Measurements from ENCODE around the gene JAZF1.

Gene JAZF1

DNA sequence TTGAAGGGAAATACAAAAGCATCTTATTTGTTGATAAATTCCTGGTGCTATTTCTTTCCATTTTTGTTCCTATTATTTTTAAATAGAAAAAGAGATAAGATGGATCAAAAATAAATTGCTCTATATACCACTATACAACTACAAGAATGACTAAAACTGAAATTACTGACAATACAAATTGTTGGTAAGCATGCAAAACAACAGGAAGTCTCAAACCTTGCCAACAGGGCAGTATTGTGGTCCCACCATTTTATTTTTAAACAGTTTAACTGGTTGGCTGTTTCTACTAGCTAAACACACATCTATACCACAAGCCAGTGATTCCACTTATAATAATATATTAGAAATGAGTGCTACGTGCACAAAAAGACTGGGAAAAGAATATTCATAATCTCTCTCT is 213.0 kb downstream of the JAZF1 start:
- ChIA-PET POLR2A (no interaction called here), CTCF (no interaction called here)
- Histone ChIP-seq H3K27ac (ENCODE audit: insufficient read depth in 1 of 2, low read depth in 1 of 2, low read length in 2 of 2, poor library complexity in 1 of 2, severe bottlenecking in 2 of 2) (no peak overlapping the region), H3K4me3 (ENCODE audit: control insufficient read depth in 1 of 7, extremely low read depth in 1 of 7, insufficient read depth in 4 of 7, low read depth in 2 of 7, low read length in 6 of 7) (no peak overlapping the region), H3K36me3 (ENCODE audit: control insufficient read depth in 4 of 4, insufficient read depth in 4 of 4, low read length in 3 of 4) (no peaks in the 10 kb centered on the region), H3K9me3 (ENCODE audit: control extremely low read depth in 1 of 5, control insufficient read depth in 4 of 5, insufficient read depth in 2 of 5, low read depth in 1 of 5, low read length in 4 of 5) (no peaks in the 10 kb centered on the region), H3K4me1 (ENCODE audit: control extremely low read depth in 1 of 4, control insufficient read depth in 4 of 4, insufficient read depth in 4 of 4, low read length in 3 of 4) (peaks cover 0 to 14% (median 4%) of the 10 kb centered on the region in 4 experiments), H3K27me3 (replicated peaks in 2 of 5; ENCODE audit: control insufficient read depth in 4 of 5, insufficient read depth in 5 of 5, low read length in 4 of 5) (no peaks in the 10 kb centered on the region)
- no peak for DNase-seq
- WGBS (ENCODE audit: insufficient coverage), result no CpG with 5 or more reads among the region's 1 CpG

GRCh38 chr7:27966219-27966780 is 214.3 kb downstream of the JAZF1 start:
- POLR2A ChIA-PET, result no interaction called here
- no peak overlapping the region for H3K4me3 ChIP-seq (ENCODE audit: control insufficient read depth in 1 of 7, extremely low read depth in 1 of 7, insufficient read depth in 4 of 7, low read depth in 2 of 7, low read length in 6 of 7)
- CTCF ChIA-PET, result no interaction called here
- peak in 2 of 3 donors; percentile 15 to 30 for DNase-seq
- peaks cover 0 to 6% (median 0%) of the 10 kb centered on the region in 4 experiments for H3K4me1 ChIP-seq (ENCODE audit: control extremely low read depth in 1 of 4, control insufficient read depth in 4 of 4, insufficient read depth in 4 of 4, low read length in 3 of 4)
- 14% methylated on average over 1 of the region's 3 CpGs for WGBS (ENCODE audit: insufficient coverage)
- H3K27ac ChIP-seq (ENCODE audit: insufficient read depth in 1 of 2, low read depth in 1 of 2, low read length in 2 of 2, poor library complexity in 1 of 2, severe bottlenecking in 2 of 2), result no peak overlapping the region
- no peaks in the 10 kb centered on the region for H3K27me3 ChIP-seq (replicated peaks in 2 of 5; ENCODE audit: control insufficient read depth in 4 of 5, insufficient read depth in 5 of 5, low read length in 4 of 5)
- no peaks in the 10 kb centered on the region for H3K36me3 ChIP-seq (ENCODE audit: control insufficient read depth in 4 of 4, insufficient read depth in 4 of 4, low read length in 3 of 4)
- H3K9me3 ChIP-seq (ENCODE audit: control extremely low read depth in 1 of 5, control insufficient read depth in 4 of 5, insufficient read depth in 2 of 5, low read depth in 1 of 5, low read length in 4 of 5), result no peaks in the 10 kb centered on the region

- H3K4me1 ChIP-seq (ENCODE audit: control extremely low read depth in 1 of 4, control insufficient read depth in 4 of 4, insufficient read depth in 4 of 4, low read length in 3 of 4), result peaks cover 0 to 6% (median 0%) of the 10 kb centered on the region in 4 experiments
- H3K27ac ChIP-seq (ENCODE audit: insufficient read depth in 1 of 2, low read depth in 1 of 2, low read length in 2 of 2, poor library complexity in 1 of 2, severe bottlenecking in 2 of 2), result no peak overlapping the region
- no peaks in the 10 kb centered on the region for H3K36me3 ChIP-seq (ENCODE audit: control insufficient read depth in 4 of 4, insufficient read depth in 4 of 4, low read length in 3 of 4)
- no peak overlapping the region for H3K4me3 ChIP-seq (ENCODE audit: control insufficient read depth in 1 of 7, extremely low read depth in 1 of 7, insufficient read depth in 4 of 7, low read depth in 2 of 7, low read length in 6 of 7)
- no peaks in the 10 kb centered on the region for H3K27me3 ChIP-seq (replicated peaks in 2 of 5; ENCODE audit: control insufficient read depth in 4 of 5, insufficient read depth in 5 of 5, low read length in 4 of 5)
- H3K9me3 ChIP-seq (ENCODE audit: control extremely low read depth in 1 of 5, control insufficient read depth in 4 of 5, insufficient read depth in 2 of 5, low read depth in 1 of 5, low read length in 4 of 5), result no peaks in the 10 kb centered on the region
- no peak for DNase-seq
- no CpG with 5 or more reads among the region's 2 CpGs for WGBS (ENCODE audit: insufficient coverage)
- ChIA-PET CTCF (no interaction called here), POLR2A (no interaction called here)
These were observed 214.9 kb downstream of the JAZF1 start for GRCh38 chr7:27965650-27966049.

- no peak for DNase-seq
- Histone ChIP-seq H3K4me1 (ENCODE audit: control extremely low read depth in 1 of 4, control insufficient read depth in 4 of 4, insufficient read depth in 4 of 4, low read length in 3 of 4) (peaks cover 0 to 6% (median 0%) of the 10 kb centered on the region in 4 experiments), H3K36me3 (ENCODE audit: control insufficient read depth in 4 of 4, insufficient read depth in 4 of 4, low read length in 3 of 4) (no peaks in the 10 kb centered on the region), H3K27me3 (replicated peaks in 2 of 5; ENCODE audit: control insufficient read depth in 4 of 5, insufficient read depth in 5 of 5, low read length in 4 of 5) (no peaks in the 10 kb centered on the region), H3K4me3 (ENCODE audit: control insufficient read depth in 1 of 7, extremely low read depth in 1 of 7, insufficient read depth in 4 of 7, low read depth in 2 of 7, low read length in 6 of 7) (no peak overlapping the region), H3K27ac (ENCODE audit: insufficient read depth in 1 of 2, low read depth in 1 of 2, low read length in 2 of 2, poor library complexity in 1 of 2, severe bottlenecking in 2 of 2) (no peak overlapping the region), H3K9me3 (ENCODE audit: control extremely low read depth in 1 of 5, control insufficient read depth in 4 of 5, insufficient read depth in 2 of 5, low read depth in 1 of 5, low read length in 4 of 5) (no peaks in the 10 kb centered on the region)
- POLR2A ChIA-PET, result no interaction called here
- no CpG with 5 or more reads among the region's 3 CpGs for WGBS (ENCODE audit: insufficient coverage)
- CTCF ChIA-PET, result no interaction called here
These were observed 215.8 kb downstream of the JAZF1 start for GRCh38 chr7:27964820-27965219.

DNA sequence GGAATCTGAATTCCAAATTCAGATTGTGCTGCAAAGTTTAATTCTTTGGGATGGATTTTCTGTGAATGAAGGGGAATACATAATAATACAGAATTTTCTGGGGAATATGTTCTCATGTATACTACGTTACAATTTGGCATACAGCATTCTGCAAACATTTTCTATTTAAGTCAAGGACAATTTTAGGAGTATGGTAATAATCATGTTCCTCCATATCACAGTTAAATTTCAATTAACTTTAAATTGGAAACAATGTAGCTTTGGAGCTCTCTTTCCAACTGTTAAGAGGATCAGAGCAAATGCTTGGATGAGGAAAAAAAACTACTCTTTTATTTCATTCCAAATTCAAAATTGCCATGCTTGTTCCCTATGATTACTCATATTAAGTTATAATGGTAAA is 217.5 kb downstream of the JAZF1 start:
- POLR2A ChIA-PET, result no interaction called here

DNA sequence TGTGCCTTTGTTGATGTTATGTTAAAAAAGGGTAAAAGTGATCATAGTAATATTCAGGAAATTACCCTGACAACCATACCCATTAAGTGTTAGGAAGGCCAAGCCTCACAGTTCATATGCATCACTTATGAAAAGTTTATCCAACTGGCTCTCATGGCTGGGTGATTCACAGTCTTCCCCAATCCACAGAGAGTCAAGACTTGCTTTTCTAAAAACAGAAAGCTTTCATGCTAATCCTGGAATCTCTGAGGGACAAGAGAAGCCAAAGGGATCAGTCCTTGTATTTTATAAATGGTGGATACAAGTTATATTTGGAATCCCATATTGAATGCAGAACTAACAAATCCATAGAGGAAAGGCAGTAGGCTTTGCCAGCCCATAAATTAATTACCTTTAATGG is 218.3 kb downstream of the JAZF1 start:
- Histone ChIP-seq H3K4me3 (ENCODE audit: control insufficient read depth in 1 of 7, extremely low read depth in 1 of 7, insufficient read depth in 4 of 7, low read depth in 2 of 7, low read length in 6 of 7) (no peak overlapping the region), H3K27me3 (replicated peaks in 2 of 5; ENCODE audit: control insufficient read depth in 4 of 5, insufficient read depth in 5 of 5, low read length in 4 of 5) (no peaks in the 10 kb centered on the region), H3K36me3 (ENCODE audit: control insufficient read depth in 4 of 4, insufficient read depth in 4 of 4, low read length in 3 of 4) (no peaks in the 10 kb centered on the region), H3K27ac (ENCODE audit: insufficient read depth in 1 of 2, low read depth in 1 of 2, low read length in 2 of 2, poor library complexity in 1 of 2, severe bottlenecking in 2 of 2) (no peak overlapping the region), H3K4me1 (ENCODE audit: control extremely low read depth in 1 of 4, control insufficient read depth in 4 of 4, insufficient read depth in 4 of 4, low read length in 3 of 4) (peaks cover 0 to 6% (median 0%) of the 10 kb centered on the region in 4 experiments), H3K9me3 (ENCODE audit: control extremely low read depth in 1 of 5, control insufficient read depth in 4 of 5, insufficient read depth in 2 of 5, low read depth in 1 of 5, low read length in 4 of 5) (no peaks in the 10 kb centered on the region)
- no peak for DNase-seq
- CTCF ChIA-PET, result no interaction called here
- POLR2A ChIA-PET, result no interaction called here

More for the DNA sequence above, 217.5 kb downstream of the JAZF1 start:
- CTCF ChIA-PET, result no interaction called here
- H3K36me3 ChIP-seq (ENCODE audit: control insufficient read depth in 4 of 4, insufficient read depth in 4 of 4, low read length in 3 of 4), result no peaks in the 10 kb centered on the region
- H3K27ac ChIP-seq (ENCODE audit: insufficient read depth in 1 of 2, low read depth in 1 of 2, low read length in 2 of 2, poor library complexity in 1 of 2, severe bottlenecking in 2 of 2), result no peak overlapping the region
- H3K4me3 ChIP-seq (ENCODE audit: control insufficient read depth in 1 of 7, extremely low read depth in 1 of 7, insufficient read depth in 4 of 7, low read depth in 2 of 7, low read length in 6 of 7), result no peak overlapping the region
- H3K9me3 ChIP-seq (ENCODE audit: control extremely low read depth in 1 of 5, control insufficient read depth in 4 of 5, insufficient read depth in 2 of 5, low read depth in 1 of 5, low read length in 4 of 5), result no peaks in the 10 kb centered on the region
- H3K4me1 ChIP-seq (ENCODE audit: control extremely low read depth in 1 of 4, control insufficient read depth in 4 of 4, insufficient read depth in 4 of 4, low read length in 3 of 4), result peaks cover 0 to 6% (median 0%) of the 10 kb centered on the region in 4 experiments
- WGBS (ENCODE audit: insufficient coverage), result no CpG with 5 or more reads among the region's 1 CpG
- no peak for DNase-seq
- H3K27me3 ChIP-seq (replicated peaks in 2 of 5; ENCODE audit: control insufficient read depth in 4 of 5, insufficient read depth in 5 of 5, low read length in 4 of 5), result no peaks in the 10 kb centered on the region

DNA sequence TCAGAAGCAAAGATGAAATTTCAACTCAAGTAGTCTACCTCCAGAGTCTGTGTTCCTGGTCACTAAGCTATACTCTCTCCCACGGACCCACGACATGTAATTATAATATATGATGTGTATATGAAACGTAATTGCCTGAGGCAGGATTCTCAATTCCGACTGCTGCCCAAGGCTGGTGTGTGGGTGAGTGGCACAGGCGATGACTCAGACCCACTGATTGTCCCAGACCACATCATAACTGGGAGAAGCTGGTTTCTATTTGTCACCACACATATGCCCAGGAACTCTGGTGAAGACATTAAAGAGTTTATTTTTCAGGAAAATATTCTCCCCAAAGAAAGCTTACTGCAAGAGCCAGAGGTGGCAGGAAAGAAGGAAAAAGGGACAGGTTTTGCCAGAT is 219.3 kb downstream of the JAZF1 start:
- Histone ChIP-seq H3K9me3 (ENCODE audit: control extremely low read depth in 1 of 5, control insufficient read depth in 4 of 5, insufficient read depth in 2 of 5, low read depth in 1 of 5, low read length in 4 of 5) (no peaks in the 10 kb centered on the region), H3K4me3 (ENCODE audit: control insufficient read depth in 1 of 7, extremely low read depth in 1 of 7, insufficient read depth in 4 of 7, low read depth in 2 of 7, low read length in 6 of 7) (no peak overlapping the region), H3K4me1 (ENCODE audit: control extremely low read depth in 1 of 4, control insufficient read depth in 4 of 4, insufficient read depth in 4 of 4, low read length in 3 of 4) (peaks cover 0 to 4% (median 0%) of the 10 kb centered on the region in 4 experiments), H3K27ac (ENCODE audit: insufficient read depth in 1 of 2, low read depth in 1 of 2, low read length in 2 of 2, poor library complexity in 1 of 2, severe bottlenecking in 2 of 2) (no peak overlapping the region), H3K27me3 (replicated peaks in 2 of 5; ENCODE audit: control insufficient read depth in 4 of 5, insufficient read depth in 5 of 5, low read length in 4 of 5) (no peaks in the 10 kb centered on the region), H3K36me3 (ENCODE audit: control insufficient read depth in 4 of 4, insufficient read depth in 4 of 4, low read length in 3 of 4) (no peaks in the 10 kb centered on the region)
- ChIA-PET POLR2A (no interaction called here), CTCF (no interaction called here)
- 93% methylated on average over 2 of the region's 5 CpGs for WGBS (ENCODE audit: insufficient coverage)
- DNase-seq, result peak in 1 of 3 donors; percentile 8
